Measurements from ENCODE around the gene PARVB.

GRCh38 chr22:44117746-44118145, 93.6 kb downstream of the PARVB start:
- no peak for TF ChIP-seq CTCF (IDR thresholded peaks at IDR 0.05)
- no peak for TF ChIP-seq POLR2A (IDR thresholded peaks at IDR 0.05)

Data from body of pancreas (tissue), 4 donors.